HepG2 (cell line): Measurements from ENCODE around the gene ATP5MG. TPM values are rescaled to one million over a fixed set of nuclear protein-coding genes. Genes with fewer than 3 reads are reported as not detected.

Experiments
- ADNP ChIP-seq: sonication (generic); formaldehyde crosslinking; IDR thresholded peaks from 2 replicates; pipeline ENCODE4 v1.4.0; 2020; ENCODE audit warnings: missing genetic modification reagents
- FOXA1 ChIP-seq, 2 experiments: fragments of 450-650 bp in 1 of 2; sonication (generic) in 1 of 2; formaldehyde crosslinking in 1 of 2; IDR thresholded peaks; 2 replicates each; pipeline versions ENCODE4 v1.4.0 to v1.6.1; 2016 to 2020; ENCODE audit warnings: missing genetic modification reagents in 1 of 2
- GATAD1 ChIP-seq: IDR thresholded peaks from 2 replicates; pipeline ENCODE4 v1.6.1; 2016; ENCODE audit warnings: missing genetic modification reagents, missing compliant biosample characterization
- NR3C1 ChIP-seq: sonication (generic); formaldehyde crosslinking; IDR thresholded peaks from 2 replicates; pipeline ENCODE4 v1.4.0; 2020; ENCODE audit warnings: missing genetic modification reagents
- RARA ChIP-seq: IDR thresholded peaks from 2 replicates; pipeline ENCODE4 v1.6.1; 2016; ENCODE audit warnings: missing genetic modification reagents, missing compliant biosample characterization
- REL ChIP-seq: sonication (generic); formaldehyde crosslinking; conservative IDR thresholded peaks from 2 replicates; pipeline ENCODE4 v1.8.0; 2022; ENCODE audit warnings: mild to moderate bottlenecking, missing genetic modification reagents, moderate library complexity
- SCMH1 ChIP-seq: sonication (generic); formaldehyde crosslinking; IDR thresholded peaks from 2 replicates; pipeline ENCODE4 v1.9.0; 2021; ENCODE audit warnings: missing genetic modification reagents, mild to moderate bottlenecking, borderline replicate concordance
- SNAI1 ChIP-seq: sonication (generic); formaldehyde crosslinking; IDR thresholded peaks from 2 replicates; pipeline ENCODE4 v1.5.0; 2020; ENCODE audit warnings: mild to moderate bottlenecking, missing genetic modification reagents, borderline replicate concordance
- SP1 ChIP-seq, 2 experiments: fragments of 450-650 bp in 1 of 2; sonication (generic) in 1 of 2; formaldehyde crosslinking in 1 of 2; IDR thresholded peaks; 2 replicates each; pipeline versions ENCODE4 v1.4.0 to v1.6.1; 2016 to 2020; ENCODE audit warnings: missing genetic modification reagents in 1 of 2
- SRSF9 ChIP-seq: fragments of 200-400 bp; formaldehyde crosslinking; IDR thresholded peaks from 2 replicates; pipeline ENCODE4 v1.6.1; 2018; ENCODE audit warnings: borderline replicate concordance, mild to moderate bottlenecking, low read depth, low read length; ENCODE audit not compliant: insufficient read depth, poor library complexity, severe bottlenecking
- ZNF235 ChIP-seq: sonication (generic); formaldehyde crosslinking; IDR thresholded peaks from 2 replicates; pipeline ENCODE4 v1.8.1; 2023; ENCODE audit warnings: mild to moderate bottlenecking, missing genetic modification reagents, borderline replicate concordance
- ZNF253 ChIP-seq: sonication (generic); formaldehyde crosslinking; IDR thresholded peaks from 2 replicates; pipeline ENCODE4 v1.8.0; 2022; ENCODE audit warnings: mild to moderate bottlenecking, missing genetic modification reagents, borderline replicate concordance
- ZNF282 ChIP-seq: fragments of 450-650 bp; IDR thresholded peaks from 2 replicates; pipeline ENCODE4 v1.6.1; 2018; ENCODE audit not compliant: partially characterized antibody
- ZNF292 ChIP-seq: sonication (generic); formaldehyde crosslinking; IDR thresholded peaks from 2 replicates; pipeline ENCODE4 v1.8.1; 2022; ENCODE audit warnings: mild to moderate bottlenecking, low read depth, missing genetic modification reagents, borderline replicate concordance
- ZNF383 ChIP-seq: sonication (generic); formaldehyde crosslinking; IDR thresholded peaks from 2 replicates; pipeline ENCODE4 v1.4.0; 2020; ENCODE audit warnings: missing genetic modification reagents, mild to moderate bottlenecking, borderline replicate concordance
- ZNF598 ChIP-seq: sonication (generic); formaldehyde crosslinking; IDR thresholded peaks from 2 replicates; pipeline ENCODE4 v1.5.1; 2020; ENCODE audit warnings: mild to moderate bottlenecking, missing genetic modification reagents, borderline replicate concordance
- ZNF883 ChIP-seq: sonication (generic); formaldehyde crosslinking; IDR thresholded peaks from 2 replicates; pipeline ENCODE4 v1.5.1; 2020; ENCODE audit warnings: mild to moderate bottlenecking, missing genetic modification reagents; ENCODE audit errors: not compliant biosample characterization
- polyA plus RNA-seq, 8 experiments: library from polyadenylated mRNA; depleted of rRNA in 3 of 8; stranded (reverse) in 7 of 8; unstranded in 1 of 8; fragments of >200 nt; fragmentation: Illumina TruSeq in 4 of 8; extraction: Trizol in 4 of 8; gene quantifications; 2 replicates each; pipeline versions ENCODE4 v1.2.1 to v1.2.3, GENCODE V29; 2011 to 2016; ENCODE audit warnings: low read depth in 4 of 8, missing spikeins in 1 of 8, mixed read lengths in 1 of 8; ENCODE audit not compliant: insufficient read depth in 1 of 8
- total RNA-seq, 5 experiments: library from RNA; depleted of rRNA; stranded (reverse); fragments of >200 nt; fragmentation: Illumina TruSeq; extraction: Trizol; gene quantifications; 2 replicates each; pipeline ENCODE4 v1.2.3, GENCODE V29; 2016; ENCODE audit warnings: low read depth in 1 of 5
- TF ChIP-seq, protein P1 (sequence below): sonication (generic); formaldehyde crosslinking; IDR thresholded peaks from 2 replicates; pipeline ENCODE4 v1.8.0; 2022; ENCODE audit warnings: missing genetic modification reagents, mild to moderate bottlenecking, moderate library complexity, borderline replicate concordance
- TF ChIP-seq, protein P2 (sequence below): sonication (generic); formaldehyde crosslinking; IDR thresholded peaks from 2 replicates; pipeline ENCODE4 v1.4.0; 2020; ENCODE audit warnings: missing genetic modification reagents
- TF ChIP-seq, protein P3 (sequence below): sonication (generic); formaldehyde crosslinking; IDR thresholded peaks from 2 replicates; pipeline ENCODE4 v1.5.1; 2020; ENCODE audit warnings: missing genetic modification reagents, mild to moderate bottlenecking, borderline replicate concordance
- TF ChIP-seq, protein P4 (sequence below): sonication (generic); formaldehyde crosslinking; IDR thresholded peaks from 2 replicates; pipeline ENCODE4 v1.4.0; 2020; ENCODE audit warnings: missing genetic modification reagents, borderline replicate concordance
- TF ChIP-seq, protein P5 (sequence below): sonication (generic); formaldehyde crosslinking; IDR thresholded peaks from 2 replicates; pipeline ENCODE4 v1.8.0; 2022; ENCODE audit warnings: missing genetic modification reagents, low read depth, mild to moderate bottlenecking, borderline replicate concordance

ATP5MG gene
- total and polyA plus RNA-seq, 2 of the 13 experiments (the other 11 are each of a cell fraction or from before 2014, with no cell fraction given) = 260 to 320 TPM

DNA sequence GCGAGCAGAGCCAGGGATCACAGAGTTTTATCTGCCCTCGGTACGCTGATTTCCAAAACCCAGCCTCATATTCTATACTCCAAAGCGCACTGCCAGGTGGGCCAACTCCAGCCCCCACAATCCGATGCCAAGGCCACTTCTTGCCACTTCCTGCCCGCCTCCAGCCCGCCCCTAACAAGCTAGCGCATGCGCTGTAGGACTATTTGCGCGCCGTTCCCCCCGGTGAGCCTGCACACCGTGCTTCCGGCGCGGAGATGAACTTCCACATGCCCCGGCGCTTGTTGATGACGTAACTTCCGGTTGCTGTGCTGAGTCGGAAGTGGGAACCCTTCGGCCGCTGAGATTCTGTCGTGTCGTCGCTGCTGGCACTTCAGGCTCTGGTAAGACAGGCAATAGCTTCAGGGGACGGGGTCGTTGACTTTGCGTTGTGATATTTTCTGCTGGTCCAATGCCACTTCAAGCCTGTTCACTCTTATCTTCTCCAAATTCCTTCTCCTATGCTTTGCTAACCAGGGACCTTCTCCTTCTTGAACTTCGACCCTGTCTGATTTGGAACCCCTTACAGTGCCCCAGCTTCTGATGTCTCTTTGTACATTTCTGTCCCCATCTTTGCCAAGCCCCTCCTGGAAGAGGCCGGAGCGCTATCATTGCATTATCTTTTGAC is 42.0 kb upstream of the ATP5MG start, which contains the start of gene UBE4A (continued):
- TF ChIP-seq SRSF9 = no peak
- peak; percentile 46 for TF ChIP-seq ZNF883 (CRISPR knock-in tag)
- TF ChIP-seq ZNF235 (CRISPR knock-in tag) = no peak
- no peak for TF ChIP-seq RARA (CRISPR knock-in tag)
- TF ChIP-seq, protein P1, sequence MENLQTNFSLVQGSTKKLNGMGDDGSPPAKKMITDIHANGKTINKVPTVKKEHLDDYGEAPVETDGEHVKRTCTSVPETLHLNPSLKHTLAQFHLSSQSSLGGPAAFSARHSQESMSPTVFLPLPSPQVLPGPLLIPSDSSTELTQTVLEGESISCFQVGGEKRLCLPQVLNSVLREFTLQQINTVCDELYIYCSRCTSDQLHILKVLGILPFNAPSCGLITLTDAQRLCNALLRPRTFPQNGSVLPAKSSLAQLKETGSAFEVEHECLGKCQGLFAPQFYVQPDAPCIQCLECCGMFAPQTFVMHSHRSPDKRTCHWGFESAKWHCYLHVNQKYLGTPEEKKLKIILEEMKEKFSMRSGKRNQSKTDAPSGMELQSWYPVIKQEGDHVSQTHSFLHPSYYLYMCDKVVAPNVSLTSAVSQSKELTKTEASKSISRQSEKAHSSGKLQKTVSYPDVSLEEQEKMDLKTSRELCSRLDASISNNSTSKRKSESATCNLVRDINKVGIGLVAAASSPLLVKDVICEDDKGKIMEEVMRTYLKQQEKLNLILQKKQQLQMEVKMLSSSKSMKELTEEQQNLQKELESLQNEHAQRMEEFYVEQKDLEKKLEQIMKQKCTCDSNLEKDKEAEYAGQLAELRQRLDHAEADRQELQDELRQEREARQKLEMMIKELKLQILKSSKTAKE (CRISPR knock-in tag) = no peak
- TF ChIP-seq ZNF292 = peak; percentile 49; the same call in 1 of the 2 replicates
- TF ChIP-seq, protein P2, sequence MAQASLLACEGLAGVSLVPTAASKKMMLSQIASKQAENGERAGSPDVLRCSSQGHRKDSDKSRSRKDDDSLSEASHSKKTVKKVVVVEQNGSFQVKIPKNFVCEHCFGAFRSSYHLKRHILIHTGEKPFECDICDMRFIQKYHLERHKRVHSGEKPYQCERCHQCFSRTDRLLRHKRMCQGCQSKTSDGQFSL (CRISPR knock-in tag) = no peak
- TF ChIP-seq SP1 (IDR thresholded peaks at IDR 0.05) = no peak
- TF ChIP-seq SP1 (CRISPR knock-in tag; IDR thresholded peaks at IDR 0.05) = 0 out of 2 replicates have a peak, but pooled peaks have one; percentile 43
- TF ChIP-seq SNAI1 = no peak
- no peak for TF ChIP-seq SCMH1
- TF ChIP-seq ZNF598 (CRISPR knock-in tag) = no peak
- TF ChIP-seq ZNF253 (CRISPR knock-in tag) = no peak
- peak; percentile 93 for TF ChIP-seq ADNP (CRISPR knock-in tag)
- TF ChIP-seq, protein P3, sequence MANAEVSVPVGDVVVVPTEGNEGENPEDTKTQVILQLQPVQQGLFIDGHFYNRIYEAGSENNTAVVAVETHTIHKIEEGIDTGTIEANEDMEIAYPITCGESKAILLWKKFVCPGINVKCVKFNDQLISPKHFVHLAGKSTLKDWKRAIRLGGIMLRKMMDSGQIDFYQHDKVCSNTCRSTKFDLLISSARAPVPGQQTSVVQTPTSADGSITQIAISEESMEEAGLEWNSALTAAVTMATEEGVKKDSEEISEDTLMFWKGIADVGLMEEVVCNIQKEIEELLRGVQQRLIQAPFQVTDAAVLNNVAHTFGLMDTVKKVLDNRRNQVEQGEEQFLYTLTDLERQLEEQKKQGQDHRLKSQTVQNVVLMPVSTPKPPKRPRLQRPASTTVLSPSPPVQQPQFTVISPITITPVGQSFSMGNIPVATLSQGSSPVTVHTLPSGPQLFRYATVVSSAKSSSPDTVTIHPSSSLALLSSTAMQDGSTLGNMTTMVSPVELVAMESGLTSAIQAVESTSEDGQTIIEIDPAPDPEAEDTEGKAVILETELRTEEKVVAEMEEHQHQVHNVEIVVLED (CRISPR knock-in tag) = peak; percentile 79
- no peak for TF ChIP-seq FOXA1 (IDR thresholded peaks at IDR 0.05)
- TF ChIP-seq FOXA1 (CRISPR knock-in tag; IDR thresholded peaks at IDR 0.05) = no peak
- peak; percentile 99 for TF ChIP-seq GATAD1 (CRISPR knock-in tag)
- TF ChIP-seq NR3C1 (CRISPR knock-in tag) = no peak
- TF ChIP-seq, protein P4, sequence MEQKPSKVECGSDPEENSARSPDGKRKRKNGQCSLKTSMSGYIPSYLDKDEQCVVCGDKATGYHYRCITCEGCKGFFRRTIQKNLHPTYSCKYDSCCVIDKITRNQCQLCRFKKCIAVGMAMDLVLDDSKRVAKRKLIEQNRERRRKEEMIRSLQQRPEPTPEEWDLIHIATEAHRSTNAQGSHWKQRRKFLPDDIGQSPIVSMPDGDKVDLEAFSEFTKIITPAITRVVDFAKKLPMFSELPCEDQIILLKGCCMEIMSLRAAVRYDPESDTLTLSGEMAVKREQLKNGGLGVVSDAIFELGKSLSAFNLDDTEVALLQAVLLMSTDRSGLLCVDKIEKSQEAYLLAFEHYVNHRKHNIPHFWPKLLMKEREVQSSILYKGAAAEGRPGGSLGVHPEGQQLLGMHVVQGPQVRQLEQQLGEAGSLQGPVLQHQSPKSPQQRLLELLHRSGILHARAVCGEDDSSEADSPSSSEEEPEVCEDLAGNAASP = peak; percentile 65; the same call in 1 of the 2 replicates
- no peak for TF ChIP-seq REL (CRISPR knock-in tag)
- no peak for TF ChIP-seq ZNF383 (CRISPR knock-in tag)
- TF ChIP-seq, protein P5, sequence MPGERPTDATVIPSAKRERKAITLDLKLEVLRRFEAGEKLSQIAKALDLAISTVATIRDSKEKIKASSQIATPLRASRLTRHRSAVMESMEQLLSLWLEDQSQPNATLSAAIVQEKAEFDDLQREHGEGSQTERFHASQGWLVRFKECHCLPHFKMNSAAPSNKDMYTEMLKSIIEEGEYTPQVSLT (CRISPR knock-in tag) = no peak
- TF ChIP-seq ZNF282 = no peak
